ENCODE data around the gene MEGF11.
A peak's percentile ranks its signal among the peaks of the same experiment; 100 is the strongest.

MEGF11 gene

DNA sequence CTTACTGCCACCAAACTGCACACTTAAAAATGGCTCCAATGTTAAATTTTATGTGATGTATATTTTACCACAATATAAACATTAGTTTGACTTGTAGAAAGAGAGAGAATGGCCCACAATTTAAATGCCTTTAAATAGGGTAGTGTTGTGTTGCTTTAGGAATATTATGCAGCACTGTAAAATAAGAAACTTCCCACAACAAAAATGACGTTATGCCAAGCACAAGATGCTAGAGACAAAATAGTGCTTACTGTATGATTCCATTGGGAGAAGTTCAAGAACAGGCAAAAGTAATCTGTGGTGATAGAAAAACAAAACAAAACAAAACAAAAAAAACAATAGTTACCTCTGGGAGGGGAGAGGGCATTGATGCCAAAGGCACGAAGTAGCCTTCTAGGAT lies 91.3 kb downstream of the MEGF11 start:
- H3K4me1 Mint-ChIP-seq, result no peaks in the 10 kb centered on the region
- no peak overlapping the region for H3K27ac Mint-ChIP-seq
- H3K27me3 Mint-ChIP-seq, result peaks cover 22% of the 10 kb centered on the region
- no peaks in the 10 kb centered on the region for H3K36me3 Mint-ChIP-seq
- no peaks in the 10 kb centered on the region for H3K9me3 Mint-ChIP-seq
- ATAC-seq, result no peak
- H3K4me3 Mint-ChIP-seq, result no peak overlapping the region

DNA sequence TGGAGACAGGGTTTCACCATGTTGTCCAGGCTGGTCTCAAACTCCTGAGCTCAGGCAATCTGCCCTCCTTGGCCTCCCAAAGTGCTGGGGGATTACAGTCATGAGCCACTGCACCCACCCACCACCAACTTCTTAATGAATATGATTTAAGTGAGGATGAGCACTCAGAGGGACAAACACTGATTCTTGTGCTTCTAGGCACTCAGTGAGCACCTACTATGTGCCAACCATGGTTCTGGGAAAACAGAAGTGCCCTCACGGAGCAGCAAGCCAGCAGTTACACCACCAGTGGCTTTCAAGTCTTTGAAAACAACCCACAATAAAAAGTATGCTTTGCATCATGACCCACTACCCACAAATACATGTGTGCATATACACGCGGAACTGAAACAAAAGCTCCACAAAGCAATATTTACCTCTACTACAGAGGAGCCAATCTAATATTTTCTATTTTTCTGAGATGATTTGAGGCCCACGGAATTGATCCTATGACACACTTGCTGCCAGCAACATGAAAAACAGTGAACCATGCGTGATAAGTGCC lies 91.9 kb downstream of the MEGF11 start:
- ATAC-seq, result no peak
- H3K4me3 Mint-ChIP-seq, result no peak overlapping the region
- H3K36me3 Mint-ChIP-seq, result no peaks in the 10 kb centered on the region
- H3K9me3 Mint-ChIP-seq, result no peaks in the 10 kb centered on the region
- no peaks in the 10 kb centered on the region for H3K4me1 Mint-ChIP-seq
- no peak overlapping the region for H3K27ac Mint-ChIP-seq
- H3K27me3 Mint-ChIP-seq, result peaks cover 28% of the 10 kb centered on the region

GRCh38 chr15:66161108-66161507 lies 92.4 kb downstream of the MEGF11 start:
- Mint-ChIP-seq H3K9me3 (no peaks in the 10 kb centered on the region), H3K36me3 (no peaks in the 10 kb centered on the region), H3K4me1 (no peaks in the 10 kb centered on the region), H3K4me3 (no peak overlapping the region), H3K27me3 (peaks cover 28% of the 10 kb centered on the region), H3K27ac (no peak overlapping the region)
- ATAC-seq, result no peak

DNA sequence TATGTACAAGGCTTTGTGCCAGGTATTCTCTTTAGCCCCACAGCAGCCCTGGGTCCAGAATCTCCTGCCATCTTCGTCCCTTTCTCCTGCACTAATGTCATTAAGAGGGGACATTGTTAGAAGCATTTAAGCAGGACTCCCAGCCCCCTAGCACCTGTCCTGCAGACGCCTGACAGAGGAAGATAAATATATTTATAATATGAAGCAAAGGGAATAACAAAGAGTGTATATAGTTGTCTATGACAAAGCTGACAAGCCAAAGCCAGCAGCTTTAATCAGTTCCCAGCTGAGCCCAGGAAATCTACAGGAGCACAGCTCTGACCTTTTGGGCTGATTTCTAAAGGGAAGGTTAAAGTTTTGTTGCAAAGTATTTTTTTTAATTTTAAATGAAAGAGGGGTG lies 96.0 kb downstream of the MEGF11 start:
- no peak for ATAC-seq
- Mint-ChIP-seq H3K9me3 (no peaks in the 10 kb centered on the region), H3K27ac (no peak overlapping the region), H3K4me1 (peaks cover 14% of the 10 kb centered on the region), H3K4me3 (no peak overlapping the region), H3K36me3 (no peaks in the 10 kb centered on the region), H3K27me3 (peaks cover 52% of the 10 kb centered on the region)

DNA sequence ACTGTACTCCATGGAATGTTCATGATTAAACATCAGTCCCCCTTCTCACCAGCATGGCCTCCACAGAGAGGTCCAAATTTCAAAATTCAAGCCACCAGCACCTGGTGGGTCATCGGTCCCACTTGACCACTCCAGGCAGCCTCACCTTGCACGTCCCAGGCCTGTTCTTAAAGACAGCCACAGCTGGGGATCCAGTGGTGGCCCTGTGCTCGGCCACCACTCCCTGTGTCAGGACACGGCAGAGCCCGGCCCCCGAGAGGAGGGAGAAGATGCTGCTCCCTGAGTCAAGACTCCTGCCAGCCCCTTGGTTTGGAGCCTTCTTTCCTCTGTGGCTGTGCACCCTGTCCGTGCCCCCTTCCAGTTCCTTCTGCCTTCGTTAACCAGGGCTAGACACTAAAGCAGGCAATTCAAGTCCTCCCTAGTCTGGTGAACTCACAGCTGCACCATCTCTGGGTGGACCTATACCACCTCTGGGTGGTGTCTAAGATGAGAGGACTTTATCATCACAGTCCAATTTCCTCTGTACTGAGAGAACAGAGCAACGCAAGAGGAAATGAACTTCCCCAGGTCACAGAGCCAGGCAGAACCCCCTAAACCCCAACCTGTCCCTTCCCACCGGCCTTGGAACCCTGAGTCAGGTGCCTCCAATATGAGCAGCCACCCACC lies 97.1 kb downstream of the MEGF11 start:
- Mint-ChIP-seq H3K4me1 (peaks cover 14% of the 10 kb centered on the region), H3K36me3 (no peaks in the 10 kb centered on the region)

GRCh38 chr15:66155065-66155464 lies 98.5 kb downstream of the MEGF11 start:
- Mint-ChIP-seq H3K9me3 (no peaks in the 10 kb centered on the region), H3K4me3 (no peak overlapping the region), H3K27me3 (peaks cover 71% of the 10 kb centered on the region), H3K4me1 (peaks cover 14% of the 10 kb centered on the region), H3K27ac (no peak overlapping the region), H3K36me3 (no peaks in the 10 kb centered on the region)
- no peak for ATAC-seq

More for the DNA sequence above, 97.1 kb downstream of the MEGF11 start:
- no peak overlapping the region for H3K4me3 Mint-ChIP-seq
- peak overlapping the region; percentile 33 for H3K27ac Mint-ChIP-seq
- ATAC-seq, result no peak
- no peaks in the 10 kb centered on the region for H3K9me3 Mint-ChIP-seq
- H3K27me3 Mint-ChIP-seq, result peaks cover 57% of the 10 kb centered on the region

- Mint-ChIP-seq H3K4me1 (peaks cover 14% of the 10 kb centered on the region), H3K9me3 (no peaks in the 10 kb centered on the region), H3K4me3 (no peak overlapping the region), H3K27ac (peak overlapping the region; percentile 74), H3K27me3 (peaks cover 75% of the 10 kb centered on the region), H3K36me3 (no peaks in the 10 kb centered on the region)
- no peak for ATAC-seq
Observed at GRCh38 chr15:66154581-66154980, 99.0 kb downstream of the MEGF11 start.

- Mint-ChIP-seq H3K36me3 (no peaks in the 10 kb centered on the region), H3K27me3 (peaks cover 78% of the 10 kb centered on the region), H3K4me1 (peaks cover 14% of the 10 kb centered on the region), H3K4me3 (peak overlapping the region; percentile 40), H3K9me3 (no peaks in the 10 kb centered on the region), H3K27ac (peak overlapping the region; percentile 74)
- peak; percentile 86 for ATAC-seq
Observed at GRCh38 chr15:66153549-66154415, 99.8 kb downstream of the MEGF11 start.

GRCh38 chr15:66152650-66153049 lies 100.9 kb downstream of the MEGF11 start:
- H3K36me3 Mint-ChIP-seq, result no peaks in the 10 kb centered on the region
- H3K27ac Mint-ChIP-seq, result peak overlapping the region; percentile 74

GRCh38 chr15:66151809-66152208 lies 101.7 kb downstream of the MEGF11 start:
- Mint-ChIP-seq H3K27me3 (peaks cover 81% of the 10 kb centered on the region), H3K27ac (no peak overlapping the region), H3K4me1 (peaks cover 14% of the 10 kb centered on the region), H3K4me3 (no peak overlapping the region), H3K36me3 (no peaks in the 10 kb centered on the region), H3K9me3 (no peaks in the 10 kb centered on the region)
- ATAC-seq, result no peak

More at GRCh38 chr15:66152650-66153049, 100.9 kb downstream of the MEGF11 start:
- Mint-ChIP-seq H3K4me3 (no peak overlapping the region), H3K9me3 (no peaks in the 10 kb centered on the region), H3K27me3 (peaks cover 80% of the 10 kb centered on the region), H3K4me1 (peaks cover 14% of the 10 kb centered on the region)
- ATAC-seq, result no peak

DNA sequence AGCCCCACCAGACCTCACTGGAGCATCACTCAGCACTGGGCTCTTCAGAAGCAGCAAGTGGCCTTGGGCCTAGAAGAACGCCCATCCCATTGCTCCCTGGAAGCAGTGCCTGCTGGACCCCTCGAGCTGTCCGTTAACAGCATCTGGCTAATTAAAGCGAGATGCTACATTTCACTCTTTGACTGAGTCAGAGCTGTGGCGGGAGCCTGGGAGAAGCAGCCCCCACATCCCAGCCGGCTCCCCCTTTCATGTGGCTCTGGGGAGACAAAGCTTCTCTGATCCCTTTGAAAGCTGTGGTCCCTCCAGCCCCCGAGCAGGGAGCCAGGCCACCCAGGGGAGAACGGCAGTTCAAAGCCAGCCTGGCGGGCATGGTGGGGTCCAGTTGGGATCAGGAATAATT lies 103.7 kb downstream of the MEGF11 start:
- H3K9me3 Mint-ChIP-seq, result no peaks in the 10 kb centered on the region

GRCh38 chr15:66148187-66148586 lies 105.4 kb downstream of the MEGF11 start:
- Mint-ChIP-seq H3K27me3 (peaks cover 58% of the 10 kb centered on the region), H3K9me3 (no peaks in the 10 kb centered on the region), H3K27ac (no peak overlapping the region), H3K4me3 (no peak overlapping the region), H3K36me3 (no peaks in the 10 kb centered on the region), H3K4me1 (peaks cover 2% of the 10 kb centered on the region)
- no peak for ATAC-seq

More for the DNA sequence above, 103.7 kb downstream of the MEGF11 start:
- peaks cover 72% of the 10 kb centered on the region for H3K27me3 Mint-ChIP-seq
- ATAC-seq, result no peak
- H3K36me3 Mint-ChIP-seq, result no peaks in the 10 kb centered on the region
- peaks cover 14% of the 10 kb centered on the region for H3K4me1 Mint-ChIP-seq
- no peak overlapping the region for H3K4me3 Mint-ChIP-seq
- H3K27ac Mint-ChIP-seq, result no peak overlapping the region

GRCh38 chr15:66147440-66147839 lies 106.1 kb downstream of the MEGF11 start:
- Mint-ChIP-seq H3K4me3 (no peak overlapping the region), H3K27me3 (peaks cover 50% of the 10 kb centered on the region), H3K9me3 (no peaks in the 10 kb centered on the region), H3K4me1 (no peaks in the 10 kb centered on the region), H3K36me3 (no peaks in the 10 kb centered on the region), H3K27ac (no peak overlapping the region)
- ATAC-seq, result no peak

DNA sequence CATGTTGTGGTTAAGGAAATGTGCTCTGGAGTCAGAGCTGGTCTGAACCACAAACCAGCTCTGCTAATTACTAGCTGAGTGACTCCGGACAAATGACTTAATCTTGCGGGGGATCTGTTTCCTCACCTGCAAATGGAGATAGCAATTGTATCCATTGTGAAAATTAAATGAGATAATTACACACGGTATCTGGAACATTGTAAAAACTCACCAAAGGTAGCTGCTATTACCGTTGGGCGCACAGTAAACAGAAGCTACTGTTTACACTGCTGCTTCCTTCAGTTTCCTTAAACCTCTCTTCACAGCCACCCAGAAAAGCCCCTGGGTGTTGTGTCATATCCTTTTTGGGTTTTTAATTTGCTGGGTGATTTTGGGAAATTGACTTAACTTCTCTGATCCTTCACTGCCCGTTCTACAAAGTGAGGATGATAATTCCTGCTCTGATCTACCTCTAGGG lies 107.8 kb downstream of the MEGF11 start:
- ATAC-seq, result no peak
- H3K27ac Mint-ChIP-seq, result no peak overlapping the region
- H3K27me3 Mint-ChIP-seq, result peaks cover 33% of the 10 kb centered on the region
- no peaks in the 10 kb centered on the region for H3K9me3 Mint-ChIP-seq
- H3K4me3 Mint-ChIP-seq, result no peak overlapping the region
- H3K4me1 Mint-ChIP-seq, result no peaks in the 10 kb centered on the region
- H3K36me3 Mint-ChIP-seq, result no peaks in the 10 kb centered on the region

GRCh38 chr15:66144978-66145725 lies 108.4 kb downstream of the MEGF11 start:
- Mint-ChIP-seq H3K9me3 (no peaks in the 10 kb centered on the region), H3K4me3 (no peak overlapping the region), H3K36me3 (no peaks in the 10 kb centered on the region), H3K4me1 (no peaks in the 10 kb centered on the region), H3K27me3 (peaks cover 27% of the 10 kb centered on the region), H3K27ac (no peak overlapping the region)
- no peak for ATAC-seq
